HG02938 (cell line): ENCODE results near the gene ELAVL4.

Experiments used
- ATAC-seq: cut with Tn5 transposase; IDR thresholded peaks from one replicate; pipeline ENCODE4 v1.9.1; 2021; ENCODE audit warnings: mild to moderate bottlenecking, moderate library complexity; ENCODE audit not compliant: unreplicated experiment

ELAVL4 gene

GRCh38 chr1:50177994-50178393 is 69.3 kb downstream of the ELAVL4 start:
- no peak for ATAC-seq

- no peak for ATAC-seq
Measured at GRCh38 chr1:50179639-50180038, 70.9 kb downstream of the ELAVL4 start.

- no peak for ATAC-seq
Measured at GRCh38 chr1:50180367-50180766, 71.6 kb downstream of the ELAVL4 start.

DNA sequence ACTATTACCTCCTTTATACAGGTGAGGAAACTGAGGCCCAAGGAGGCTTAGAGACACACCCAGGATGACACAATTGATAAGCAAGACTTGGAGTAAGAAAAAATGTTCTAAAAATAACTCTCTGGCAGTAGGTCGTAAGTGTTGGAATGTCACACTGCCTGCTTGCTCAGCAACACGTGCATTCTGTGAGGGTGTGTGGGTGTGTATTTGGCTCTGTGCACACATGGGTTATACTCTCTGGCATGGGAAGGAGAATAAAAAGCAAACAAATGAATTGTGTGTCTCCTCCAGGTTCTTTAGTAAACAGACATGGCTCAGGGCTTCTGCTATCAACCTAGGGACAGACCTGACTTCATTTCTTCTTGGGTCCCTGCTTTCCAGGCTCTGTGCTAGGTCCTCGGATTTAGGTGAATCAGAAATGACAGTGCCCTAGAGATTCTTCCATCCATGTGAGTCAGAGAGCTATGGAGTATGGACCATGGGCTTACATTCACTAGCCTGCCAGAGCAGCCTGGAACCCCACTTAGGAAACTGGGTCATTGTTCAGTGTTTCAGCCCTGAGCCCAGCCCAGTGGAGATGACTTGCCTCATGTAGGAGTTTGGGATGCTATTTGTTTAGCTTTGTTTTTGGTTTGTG is 72.4 kb downstream of the ELAVL4 start:
- ATAC-seq = no peak

DNA sequence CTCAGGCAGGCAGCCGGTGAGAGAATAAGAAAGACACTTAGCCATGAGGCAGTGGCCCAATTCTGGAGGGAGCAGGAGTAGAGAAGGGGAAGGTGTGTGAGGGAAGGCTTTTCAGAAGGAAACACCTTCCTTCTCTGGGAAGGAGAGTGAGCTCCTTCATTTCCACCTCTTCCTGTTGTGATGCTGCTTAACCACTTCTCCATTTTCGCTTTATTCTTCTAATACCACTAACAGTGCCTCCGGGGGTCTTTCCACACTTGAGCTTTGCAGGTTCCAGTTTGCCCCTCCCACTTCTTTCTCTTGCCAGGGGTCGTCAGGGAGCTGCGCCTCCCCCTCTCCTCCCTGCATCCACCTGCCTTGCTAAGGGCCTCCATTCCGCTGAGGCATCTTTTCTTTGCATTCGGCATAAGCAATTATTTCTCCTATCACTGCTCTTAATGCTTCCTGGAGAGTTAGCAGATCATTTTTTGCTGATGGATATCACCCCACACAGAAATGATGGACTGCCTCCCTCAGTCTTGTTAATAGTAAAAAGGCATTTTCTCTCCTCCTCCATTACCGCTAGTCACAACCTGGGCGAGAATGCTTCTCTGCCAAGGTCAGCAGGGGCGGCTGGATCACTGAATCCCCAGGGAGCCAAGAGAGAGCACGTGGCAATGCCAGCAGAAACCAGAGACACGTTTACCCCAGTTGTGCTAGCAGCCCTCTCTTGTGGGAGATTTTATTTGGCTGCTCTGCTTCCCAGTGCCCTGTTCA is 74.8 kb downstream of the ELAVL4 start:
- ATAC-seq = no peak

DNA sequence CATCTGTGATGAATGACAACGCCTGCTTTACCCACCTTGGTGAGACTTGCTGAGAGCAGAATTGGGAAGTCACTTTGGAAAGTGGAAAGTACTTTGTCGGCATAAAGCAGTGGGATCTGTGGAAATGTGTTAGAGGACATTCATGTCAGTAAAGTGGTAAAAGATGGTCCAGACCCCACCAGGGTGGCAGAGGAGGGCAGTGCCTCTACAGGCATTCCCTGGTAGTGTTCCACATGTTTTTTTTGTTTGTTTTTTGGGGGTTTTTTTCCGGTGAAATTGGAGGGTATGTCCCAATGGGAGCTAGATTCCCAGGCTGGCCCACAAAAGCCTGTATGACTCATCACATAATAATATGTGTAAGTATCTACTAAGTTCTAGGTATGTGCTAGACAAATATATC is 80.6 kb downstream of the ELAVL4 start:
- ATAC-seq = no peak

DNA sequence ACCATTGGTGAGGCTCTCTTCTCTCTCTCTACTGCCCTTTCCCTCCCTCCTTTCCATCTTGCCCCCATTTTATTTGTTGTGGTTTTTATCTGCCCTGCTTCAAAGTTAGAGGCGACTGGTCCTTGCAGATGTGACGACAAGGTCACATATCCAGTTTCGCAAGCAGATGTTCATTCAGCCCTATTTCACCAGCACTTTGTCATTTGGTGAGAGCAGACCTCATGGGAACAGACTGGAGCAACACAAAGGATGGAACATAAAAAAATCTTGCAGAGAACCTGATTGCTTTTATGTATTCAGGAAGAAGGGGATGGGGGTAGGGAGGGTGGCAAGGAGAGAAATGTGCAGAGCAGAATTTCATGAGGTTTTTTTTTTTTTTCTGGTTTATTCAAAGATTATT is 84.3 kb downstream of the ELAVL4 start:
- ATAC-seq = no peak

GRCh38 chr1:50195205-50195604 is 86.5 kb downstream of the ELAVL4 start:
- ATAC-seq = no peak

- no peak for ATAC-seq
Measured at GRCh38 chr1:50196081-50196480, 87.4 kb downstream of the ELAVL4 start.

GRCh38 chr1:50197216-50197615 is 88.5 kb downstream of the ELAVL4 start:
- no peak for ATAC-seq

DNA sequence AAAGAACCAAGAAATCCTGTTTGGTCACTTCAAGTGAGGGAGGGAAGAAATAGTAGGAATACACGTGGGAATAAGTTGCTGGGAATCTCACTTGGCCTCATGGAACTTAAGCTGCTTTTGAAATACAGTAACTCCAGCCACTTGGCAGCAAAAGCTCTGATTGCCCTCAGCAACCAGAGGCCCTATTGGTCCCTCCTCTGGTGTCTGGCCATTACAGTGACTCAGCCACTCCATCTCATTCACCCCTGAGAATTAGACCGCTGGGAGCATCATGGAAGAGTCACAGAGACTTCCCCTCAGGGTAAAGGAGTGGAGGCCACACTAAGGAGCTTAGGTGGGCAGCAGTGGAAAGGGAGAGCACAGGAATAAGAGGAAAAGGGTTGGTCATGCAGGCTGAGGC is 99.6 kb downstream of the ELAVL4 start:
- no peak for ATAC-seq

GRCh38 chr1:50208756-50209155 is 100.0 kb downstream of the ELAVL4 start:
- no peak for ATAC-seq

DNA sequence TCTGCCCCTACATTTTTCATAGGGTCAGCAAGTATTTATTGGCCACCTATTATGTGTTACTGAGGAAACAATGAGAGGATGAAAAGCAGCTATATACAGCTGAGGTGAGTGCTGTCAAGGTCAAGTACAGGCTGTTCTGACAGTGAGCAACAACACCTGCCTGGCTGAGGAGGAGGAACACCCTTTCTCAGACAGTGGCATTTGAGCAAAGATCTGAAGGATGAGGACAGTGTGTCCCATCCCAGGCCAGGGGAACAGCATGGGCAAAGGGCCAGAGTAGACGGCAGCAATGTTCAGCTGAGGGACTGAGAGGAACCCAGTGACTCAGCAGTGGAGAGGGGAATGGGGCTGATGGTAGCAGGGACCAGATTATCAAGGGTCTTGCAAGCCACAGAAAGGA is 101.0 kb downstream of the ELAVL4 start:
- no peak for ATAC-seq

DNA sequence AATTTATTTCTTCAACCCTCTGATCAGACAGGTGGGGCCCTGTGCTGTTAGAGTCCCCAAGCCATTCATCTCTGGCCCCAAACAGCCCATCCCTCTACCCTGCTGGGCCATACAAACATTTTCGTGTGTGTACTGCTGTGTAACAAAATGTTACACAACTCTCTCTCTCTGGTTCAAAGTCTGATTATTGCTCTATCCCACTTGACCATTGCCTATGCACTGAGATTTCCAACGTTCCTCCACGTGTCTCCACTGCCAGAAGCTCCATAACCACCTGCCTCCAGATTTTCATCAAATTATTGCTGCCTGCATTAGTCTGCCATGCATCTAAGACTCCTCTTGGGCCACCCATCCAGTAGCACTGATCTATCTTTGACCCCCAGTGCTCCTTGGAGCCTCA is 104.8 kb downstream of the ELAVL4 start:
- no peak for ATAC-seq

DNA sequence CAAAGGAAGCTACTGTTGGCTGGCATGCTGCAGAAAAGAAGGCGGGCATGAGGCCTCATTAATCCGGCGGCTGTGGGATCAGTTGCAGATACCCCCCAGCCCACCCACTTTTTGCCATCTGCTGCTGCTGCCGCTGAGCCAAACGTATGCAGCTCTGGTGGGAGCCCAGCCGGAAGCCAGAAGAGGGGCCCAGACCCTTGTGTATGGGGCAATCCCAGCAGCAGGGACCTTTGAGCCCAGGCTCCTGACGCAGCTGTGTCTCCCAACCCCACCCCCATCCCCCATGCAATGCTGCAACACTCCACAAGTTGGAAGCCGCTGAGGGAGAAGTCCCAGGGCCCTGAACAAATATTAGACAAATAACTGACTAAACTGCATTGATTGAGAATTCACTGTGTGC is 106.0 kb downstream of the ELAVL4 start:
- no peak for ATAC-seq

DNA sequence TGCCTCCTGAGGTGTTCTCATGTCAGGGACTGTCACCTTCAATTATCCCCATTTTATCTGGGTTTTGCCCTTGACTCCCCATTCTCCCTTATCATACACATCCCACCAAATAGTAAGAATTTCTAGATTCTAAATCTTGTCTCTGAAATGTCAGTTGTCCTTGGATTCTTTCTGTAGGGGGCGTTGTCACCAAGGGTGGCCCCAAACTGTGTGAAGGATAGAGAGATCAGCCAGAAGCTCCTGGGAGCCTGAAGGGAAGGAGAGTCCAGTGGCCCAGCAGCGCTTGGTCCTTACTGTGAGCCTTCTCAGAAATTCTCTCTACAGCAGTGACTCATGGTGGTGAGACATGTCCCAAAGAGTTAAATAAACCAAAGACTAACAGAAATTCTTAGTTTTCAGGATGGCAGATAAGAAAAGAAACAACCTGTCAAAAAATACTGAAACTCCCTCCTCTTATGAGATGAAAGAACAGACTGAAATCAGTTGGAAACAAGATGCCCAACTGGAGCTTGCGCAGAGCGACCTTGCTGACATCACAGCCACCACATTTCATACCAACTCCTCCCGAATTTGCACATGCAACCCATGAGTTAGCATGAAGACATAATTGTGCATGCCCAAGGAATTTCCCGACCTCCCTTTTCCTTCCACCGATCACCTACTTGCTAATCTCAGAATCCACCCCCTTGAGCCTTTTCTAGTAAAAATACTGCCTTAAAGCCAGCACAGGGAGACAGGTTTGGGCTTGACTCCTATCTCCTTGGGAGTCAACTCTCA is 109.8 kb downstream of the ELAVL4 start:
- ATAC-seq = no peak

DNA sequence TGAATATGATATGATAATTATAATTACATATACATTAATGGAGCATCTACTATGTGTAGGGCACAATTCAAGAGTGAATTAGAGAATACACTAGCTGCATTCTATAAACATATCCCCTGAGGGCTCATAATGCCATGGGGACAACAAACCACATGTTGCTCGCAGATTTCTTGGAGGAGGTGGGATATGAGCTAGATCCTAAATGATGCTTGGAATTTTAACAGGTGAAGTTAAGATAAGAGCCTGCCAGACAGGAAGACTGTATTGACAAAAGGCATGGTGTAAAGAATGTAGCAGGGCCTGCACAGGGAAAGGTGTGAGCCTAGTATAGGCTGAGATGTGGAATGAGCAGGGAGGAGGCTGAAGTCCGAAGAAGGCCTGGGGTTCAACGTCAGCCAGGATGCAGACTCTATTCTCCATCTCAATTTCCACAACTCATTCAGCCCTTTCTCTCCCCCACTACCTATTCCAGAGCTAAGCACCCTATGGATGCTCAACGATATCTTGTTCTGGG is 120.2 kb downstream of the ELAVL4 start:
- ATAC-seq = no peak

- ATAC-seq = no peak
Measured at GRCh38 chr1:50231209-50231608, 122.5 kb downstream of the ELAVL4 start.

DNA sequence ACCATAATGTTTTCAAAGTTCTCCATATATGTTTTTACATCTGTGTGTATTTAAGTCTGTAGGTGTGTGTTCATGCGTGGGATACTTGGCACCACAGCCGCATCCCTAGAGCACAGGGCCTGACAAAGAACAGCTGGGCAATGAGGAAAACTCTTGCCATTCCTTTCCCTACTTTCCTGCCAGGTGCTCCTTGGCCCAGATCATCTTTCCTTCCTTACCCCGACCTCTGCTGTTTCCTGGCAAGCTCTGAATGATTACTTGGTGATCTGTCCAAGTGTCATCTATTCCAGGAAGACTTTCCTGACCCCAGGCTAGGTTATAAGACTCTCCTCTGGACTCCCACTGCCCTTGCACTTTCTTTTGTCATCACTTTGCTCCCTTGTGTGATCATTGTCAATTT is 123.6 kb downstream of the ELAVL4 start:
- no peak for ATAC-seq

DNA sequence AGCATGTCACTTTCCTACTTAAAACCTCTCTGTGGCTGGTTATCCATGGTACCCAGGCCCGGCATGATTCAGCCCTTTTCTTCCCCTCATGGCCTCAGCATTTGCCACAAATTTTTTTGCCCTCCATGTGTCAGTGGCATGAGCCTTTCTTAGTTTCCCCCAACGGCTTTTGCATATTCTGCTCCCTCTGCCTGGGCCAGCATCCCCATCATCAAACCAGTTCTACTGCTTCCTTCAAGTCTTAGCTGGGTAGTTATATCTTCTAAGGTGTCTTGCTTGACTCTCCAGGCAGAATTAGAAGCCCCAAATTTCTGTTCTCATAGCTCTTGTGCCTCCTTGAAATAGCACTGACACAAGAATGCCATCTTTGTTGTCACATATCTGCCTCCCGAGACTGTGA is 127.9 kb downstream of the ELAVL4 start:
- no peak for ATAC-seq

DNA sequence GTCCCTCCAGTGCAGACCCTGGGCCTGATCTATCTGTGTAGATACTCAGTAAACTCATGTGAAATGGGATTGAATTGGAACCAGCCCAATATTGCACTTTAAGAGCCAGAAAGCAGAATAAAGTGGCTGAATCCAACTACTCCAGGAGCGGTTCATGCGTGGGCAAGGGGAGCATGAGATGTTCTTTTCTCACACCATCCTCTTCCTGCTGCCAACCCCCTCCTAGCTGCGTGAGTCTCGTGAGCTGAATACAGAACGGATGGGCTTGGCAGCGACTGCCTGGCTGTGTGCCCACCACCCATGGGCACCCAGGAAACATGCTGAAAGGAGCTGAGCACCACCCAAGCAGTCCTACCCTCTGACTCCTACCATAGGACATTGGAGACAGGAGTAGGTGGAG is 128.3 kb downstream of the ELAVL4 start:
- no peak for ATAC-seq

- no peak for ATAC-seq
Measured at GRCh38 chr1:50243939-50244338, 135.2 kb downstream of the ELAVL4 start.
